ENCODE results near the gene APEH. TPM values are rescaled to one million over a fixed set of nuclear protein-coding genes. Genes with fewer than 3 reads are reported as not detected.

APEH gene
- polyA plus RNA-seq, 4 donors = 66.2 to 87.8 (median 81.9) TPM

- FAIRE-seq (no peak), DNase-seq (no peak)
- Histone ChIP-seq H3K4me1 (ENCODE audit: control insufficient read depth in 3 of 3, insufficient read depth in 2 of 3, low read depth in 1 of 3, low read length in 2 of 3) (peaks cover 0 to 34% (median 0%) of the 10 kb centered on the region in 3 donors), H3K27ac (ENCODE audit: low read depth in 1 of 3, low read length in 2 of 3) (peak overlapping the region; percentile 97 to 99 (median 99)), H3K9me3 (ENCODE audit: control insufficient read depth in 2 of 2, insufficient read depth in 1 of 2, low read depth in 1 of 2, low read length in 1 of 2) (no peaks in the 10 kb centered on the region), H3K36me3 (ENCODE audit: control insufficient read depth in 3 of 3, insufficient read depth in 2 of 3, low read depth in 1 of 3, low read length in 3 of 3) (peaks cover 0 to 68% (median 4%) of the 10 kb centered on the region in 3 donors), H3K27me3 (ENCODE audit: control insufficient read depth in 3 of 3, insufficient read depth in 3 of 3, low read length in 3 of 3) (no peaks in the 10 kb centered on the region), H3K4me3 (ENCODE audit: low read depth in 1 of 3, low read length in 3 of 3) (peak overlapping the region; percentile 78 to 98 (median 86))
- WGBS, 3 donors = 39 to 67% (median 46%) methylated on average over 8 of the region's 8 CpGs
These were observed 48.7 kb downstream of the APEH start for GRCh38 chr3:49722896-49723295.

- peak; percentile 85 to 90 for DNase-seq
- no peak for FAIRE-seq
These were observed 49.1 kb downstream of the APEH start for GRCh38 chr3:49723296-49723627.

GRCh38 chr3:49723628-49724551 lies 49.7 kb downstream of the APEH start, which contains the start of gene GMPPB:
TSS of gene GMPPB (minus strand) at chr3:49723951. CDS start at chr3:49723726, 225 bp downstream.
- peaks cover 0 to 24% (median 0%) of the 10 kb centered on the region in 3 donors for H3K4me1 ChIP-seq (ENCODE audit: control insufficient read depth in 3 of 3, insufficient read depth in 2 of 3, low read depth in 1 of 3, low read length in 2 of 3)
- FAIRE-seq (no peak), DNase-seq (peak; percentile 98)
- H3K4me3 ChIP-seq (ENCODE audit: low read depth in 1 of 3, low read length in 3 of 3) = peak within 1 kb of the TSS; percentile 78 to 98 (median 86)
- WGBS, 3 donors = 0 to 1% (median 1%) methylated on average over 95 to 102 of the region's 102 CpGs
- no peaks in the 10 kb centered on the region for H3K9me3 ChIP-seq (ENCODE audit: control insufficient read depth in 2 of 2, insufficient read depth in 1 of 2, low read depth in 1 of 2, low read length in 1 of 2)
- peaks cover 0 to 64% (median 4%) of the 10 kb centered on the region in 3 donors for H3K36me3 ChIP-seq (ENCODE audit: control insufficient read depth in 3 of 3, insufficient read depth in 2 of 3, low read depth in 1 of 3, low read length in 3 of 3)
- no peaks in the 10 kb centered on the region for H3K27me3 ChIP-seq (ENCODE audit: control insufficient read depth in 3 of 3, insufficient read depth in 3 of 3, low read length in 3 of 3)
- peak within 1 kb of the TSS; percentile 97 to 99 (median 99) for H3K27ac ChIP-seq (ENCODE audit: low read depth in 1 of 3, low read length in 2 of 3)

More at GRCh38 chr3:49723296-49723627, 49.1 kb downstream of the APEH start:
- H3K4me1 ChIP-seq (ENCODE audit: control insufficient read depth in 3 of 3, insufficient read depth in 2 of 3, low read depth in 1 of 3, low read length in 2 of 3) = peaks cover 0 to 31% (median 0%) of the 10 kb centered on the region in 3 donors
- H3K9me3 ChIP-seq (ENCODE audit: control insufficient read depth in 2 of 2, insufficient read depth in 1 of 2, low read depth in 1 of 2, low read length in 1 of 2) = no peaks in the 10 kb centered on the region
- WGBS, 3 donors = 1% methylated on average over 19 to 20 of the region's 20 CpGs
- H3K27me3 ChIP-seq (ENCODE audit: control insufficient read depth in 3 of 3, insufficient read depth in 3 of 3, low read length in 3 of 3) = no peaks in the 10 kb centered on the region
- H3K27ac ChIP-seq (ENCODE audit: low read depth in 1 of 3, low read length in 2 of 3) = peak overlapping the region; percentile 97 to 99 (median 99)
- peaks cover 0 to 67% (median 4%) of the 10 kb centered on the region in 3 donors for H3K36me3 ChIP-seq (ENCODE audit: control insufficient read depth in 3 of 3, insufficient read depth in 2 of 3, low read depth in 1 of 3, low read length in 3 of 3)
- H3K4me3 ChIP-seq (ENCODE audit: low read depth in 1 of 3, low read length in 3 of 3) = peak overlapping the region; percentile 78 to 98 (median 86)

- no peaks in the 10 kb centered on the region for H3K9me3 ChIP-seq (ENCODE audit: control insufficient read depth in 2 of 2, insufficient read depth in 1 of 2, low read depth in 1 of 2, low read length in 1 of 2)
- no peak for FAIRE-seq
- H3K27me3 ChIP-seq (ENCODE audit: control insufficient read depth in 3 of 3, insufficient read depth in 3 of 3, low read length in 3 of 3) = no peaks in the 10 kb centered on the region
- 20 to 25% (median 21%) methylated on average over 6 of the region's 6 CpGs for WGBS, 3 donors
- peaks cover 0 to 19% (median 0%) of the 10 kb centered on the region in 3 donors for H3K4me1 ChIP-seq (ENCODE audit: control insufficient read depth in 3 of 3, insufficient read depth in 2 of 3, low read depth in 1 of 3, low read length in 2 of 3)
- peak; percentile 46 to 55 for DNase-seq
- H3K36me3 ChIP-seq (ENCODE audit: control insufficient read depth in 3 of 3, insufficient read depth in 2 of 3, low read depth in 1 of 3, low read length in 3 of 3) = peaks cover 0 to 68% (median 4%) of the 10 kb centered on the region in 3 donors
- H3K27ac ChIP-seq (ENCODE audit: low read depth in 1 of 3, low read length in 2 of 3) = peak overlapping the region; percentile 90 to 99 (median 91)
- peak overlapping the region in 2 of 3 donors; percentile 64 to 86 for H3K4me3 ChIP-seq (ENCODE audit: low read depth in 1 of 3, low read length in 3 of 3)
These were observed 50.4 kb downstream of the APEH start for GRCh38 chr3:49724586-49724985.

- no peak overlapping the region for H3K4me3 ChIP-seq (ENCODE audit: low read depth in 1 of 3, low read length in 3 of 3)
- WGBS, 3 donors = 54 to 77% (median 56%) methylated on average over 11 of the region's 11 CpGs
- peak overlapping the region in 2 of 3 donors; percentile 30 to 47 for H3K27ac ChIP-seq (ENCODE audit: low read depth in 1 of 3, low read length in 2 of 3)
- H3K36me3 ChIP-seq (ENCODE audit: control insufficient read depth in 3 of 3, insufficient read depth in 2 of 3, low read depth in 1 of 3, low read length in 3 of 3) = peaks cover 4 to 72% (median 6%) of the 10 kb centered on the region in 3 donors
- H3K9me3 ChIP-seq (ENCODE audit: control insufficient read depth in 2 of 2, insufficient read depth in 1 of 2, low read depth in 1 of 2, low read length in 1 of 2) = no peaks in the 10 kb centered on the region
- FAIRE-seq (no peak), DNase-seq (peak in 1 of 2 donors; percentile 83)
- H3K4me1 ChIP-seq (ENCODE audit: control insufficient read depth in 3 of 3, insufficient read depth in 2 of 3, low read depth in 1 of 3, low read length in 2 of 3) = peaks cover 0 to 19% (median 0%) of the 10 kb centered on the region in 3 donors
- H3K27me3 ChIP-seq (ENCODE audit: control insufficient read depth in 3 of 3, insufficient read depth in 3 of 3, low read length in 3 of 3) = no peaks in the 10 kb centered on the region
These were observed 51.9 kb downstream of the APEH start for GRCh38 chr3:49725906-49726681.

GRCh38 chr3:49727154-49727923 lies 53.2 kb downstream of the APEH start:
- H3K4me3 ChIP-seq (ENCODE audit: low read depth in 1 of 3, low read length in 3 of 3) = no peak overlapping the region
- H3K4me1 ChIP-seq (ENCODE audit: control insufficient read depth in 3 of 3, insufficient read depth in 2 of 3, low read depth in 1 of 3, low read length in 2 of 3) = peaks cover 0 to 19% (median 0%) of the 10 kb centered on the region in 3 donors
- no peaks in the 10 kb centered on the region for H3K27me3 ChIP-seq (ENCODE audit: control insufficient read depth in 3 of 3, insufficient read depth in 3 of 3, low read length in 3 of 3)
- H3K9me3 ChIP-seq (ENCODE audit: control insufficient read depth in 2 of 2, insufficient read depth in 1 of 2, low read depth in 1 of 2, low read length in 1 of 2) = no peaks in the 10 kb centered on the region
- no peak overlapping the region for H3K27ac ChIP-seq (ENCODE audit: low read depth in 1 of 3, low read length in 2 of 3)
- H3K36me3 ChIP-seq (ENCODE audit: control insufficient read depth in 3 of 3, insufficient read depth in 2 of 3, low read depth in 1 of 3, low read length in 3 of 3) = peaks cover 6 to 69% (median 8%) of the 10 kb centered on the region in 3 donors
- WGBS, 3 donors = 84 to 88% (median 86%) methylated on average over 18 to 19 of the region's 19 CpGs
- FAIRE-seq (no peak), DNase-seq (peak in 1 of 2 donors; percentile 65)

- H3K36me3 ChIP-seq (ENCODE audit: control insufficient read depth in 3 of 3, insufficient read depth in 2 of 3, low read depth in 1 of 3, low read length in 3 of 3) = peaks cover 10 to 69% (median 14%) of the 10 kb centered on the region in 3 donors
- peaks cover 0 to 14% (median 0%) of the 10 kb centered on the region in 3 donors for H3K4me1 ChIP-seq (ENCODE audit: control insufficient read depth in 3 of 3, insufficient read depth in 2 of 3, low read depth in 1 of 3, low read length in 2 of 3)
- H3K9me3 ChIP-seq (ENCODE audit: control insufficient read depth in 2 of 2, insufficient read depth in 1 of 2, low read depth in 1 of 2, low read length in 1 of 2) = no peaks in the 10 kb centered on the region
- WGBS, 3 donors = 95 to 96% (median 95%) methylated on average over 15 of the region's 15 CpGs
- no peak for FAIRE-seq
- H3K27ac ChIP-seq (ENCODE audit: low read depth in 1 of 3, low read length in 2 of 3) = no peak overlapping the region
- DNase-seq = no peak
- H3K27me3 ChIP-seq (ENCODE audit: control insufficient read depth in 3 of 3, insufficient read depth in 3 of 3, low read length in 3 of 3) = no peaks in the 10 kb centered on the region
- no peak overlapping the region for H3K4me3 ChIP-seq (ENCODE audit: low read depth in 1 of 3, low read length in 3 of 3)
These were observed 53.8 kb downstream of the APEH start for GRCh38 chr3:49727924-49728361.

All from small intestine (tissue), 7 donors.